ENCODE data around the gene KCNC4. TPM values are rescaled to one million over a fixed set of nuclear protein-coding genes. Genes with fewer than 3 reads are reported as not detected.

Gene KCNC4
- total RNA-seq, 2 donors from 2014 or later, result 8.6 to 12.7 TPM

- Histone ChIP-seq H3K4me1 (peaks cover 28% of the 10 kb centered on the region), H3K4me3 (no peak overlapping the region), H3K27ac (peak overlapping the region; percentile 40 to 64 (median 56)), H3K36me3 (replicated peaks in 1 of 2; ENCODE audit: insufficient read depth in 1 of 2, low read depth in 2 of 2) (no peaks in the 10 kb centered on the region), H3K9me3 (no peaks in the 10 kb centered on the region), H3K27me3 (no peaks in the 10 kb centered on the region)
- no peak for TF ChIP-seq CTCF (IDR thresholded peaks at IDR 0.05)
- no peak for TF ChIP-seq POLR2A (IDR thresholded peaks at IDR 0.05)
- peak; percentile 48 for ATAC-seq
- intact Hi-C loops (cut with DNase I), result no loop called here
- DNase-seq, result peak; percentile 38 to 70 (median 52)
- WGBS, 2 donors, result 17 to 26% methylated on average over 13 of the region's 13 CpGs
Observed at GRCh38 chr1:110235181-110235833, 25.2 kb downstream of the KCNC4 start.

- WGBS, 2 donors, result 56 to 70% methylated on average over 11 of the region's 11 CpGs
- ATAC-seq, result peak; percentile 49
Observed at GRCh38 chr1:110235834-110236682, 25.9 kb downstream of the KCNC4 start.

DNA sequence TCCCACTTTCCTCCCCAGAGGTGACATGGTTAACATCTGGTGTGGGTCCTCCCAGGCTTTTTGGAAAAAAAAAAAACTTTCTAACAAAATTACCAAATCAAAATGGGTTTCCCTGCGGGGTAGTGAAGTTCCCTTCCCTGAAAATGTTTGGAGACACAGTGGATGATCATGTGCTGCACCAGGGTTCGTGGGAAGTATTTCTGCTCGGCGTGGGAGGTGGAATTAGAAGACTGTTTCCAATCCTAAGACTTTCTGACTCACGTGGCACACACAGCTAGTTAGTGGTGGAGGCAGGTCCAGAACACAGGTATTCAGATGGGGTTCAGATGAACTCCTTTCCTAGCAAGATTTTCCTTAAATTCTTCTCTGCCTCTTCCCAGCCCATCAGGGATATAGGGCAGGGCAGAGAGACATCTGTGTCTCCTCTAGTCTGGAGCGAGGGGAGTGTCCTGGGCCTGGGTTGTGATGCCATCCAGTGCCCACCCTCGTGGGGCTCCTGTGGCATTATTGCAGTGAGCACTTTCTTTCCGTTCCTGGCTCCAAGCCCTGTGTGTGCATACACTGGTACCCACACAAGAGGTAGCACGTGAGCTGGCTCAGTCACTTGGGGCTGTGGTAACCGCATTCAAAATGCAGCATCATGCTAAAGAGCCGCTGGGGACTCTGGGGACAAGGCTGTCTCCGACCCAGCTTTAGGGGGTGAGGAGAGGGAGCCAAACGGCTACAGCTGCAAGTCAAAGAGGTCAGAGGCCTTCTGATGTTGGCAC is 27.5 kb downstream of the KCNC4 start:
- H3K27ac ChIP-seq, result no peak overlapping the region
- H3K36me3 ChIP-seq (replicated peaks in 1 of 2; ENCODE audit: insufficient read depth in 1 of 2, low read depth in 2 of 2), result no peaks in the 10 kb centered on the region
- H3K9me3 ChIP-seq, result no peaks in the 10 kb centered on the region
- H3K4me1 ChIP-seq, result peaks cover 31% of the 10 kb centered on the region
- H3K4me3 ChIP-seq, result no peak overlapping the region
- intact Hi-C loops (cut with DNase I), result no loop called here
- ATAC-seq (no peak), DNase-seq (no peak)
- WGBS, 2 donors, result 89 to 95% methylated on average over 12 to 13 of the region's 13 CpGs
- no peaks in the 10 kb centered on the region for H3K27me3 ChIP-seq
- TF ChIP-seq CTCF (IDR thresholded peaks at IDR 0.05) (no peak), POLR2A (IDR thresholded peaks at IDR 0.05) (no peak)

More at GRCh38 chr1:110235834-110236682, 25.9 kb downstream of the KCNC4 start:
- DNase-seq, result peak in 1 of 4 donors; percentile 40
- H3K4me3 ChIP-seq, result no peak overlapping the region
- intact Hi-C loops (cut with DNase I), result no loop called here
- H3K36me3 ChIP-seq (replicated peaks in 1 of 2; ENCODE audit: insufficient read depth in 1 of 2, low read depth in 2 of 2), result no peaks in the 10 kb centered on the region
- H3K27me3 ChIP-seq, result no peaks in the 10 kb centered on the region
- no peak for TF ChIP-seq POLR2A (IDR thresholded peaks at IDR 0.05)
- TF ChIP-seq CTCF (IDR thresholded peaks at IDR 0.05), result no peak
- H3K9me3 ChIP-seq, result no peaks in the 10 kb centered on the region
- peak overlapping the region; percentile 40 to 64 (median 56) for H3K27ac ChIP-seq
- peaks cover 29% of the 10 kb centered on the region for H3K4me1 ChIP-seq

- no peaks in the 10 kb centered on the region for H3K36me3 ChIP-seq (replicated peaks in 1 of 2; ENCODE audit: insufficient read depth in 1 of 2, low read depth in 2 of 2)
- TF ChIP-seq POLR2A (IDR thresholded peaks at IDR 0.05) (no peak), CTCF (IDR thresholded peaks at IDR 0.05) (no peak)
- WGBS, 2 donors, result 76 to 81% methylated on average over 11 of the region's 11 CpGs
- no peak overlapping the region for H3K27ac ChIP-seq
- H3K27me3 ChIP-seq, result no peaks in the 10 kb centered on the region
- peaks cover 35% of the 10 kb centered on the region for H3K4me1 ChIP-seq
- intact Hi-C loops (cut with DNase I), result no loop called here
- H3K4me3 ChIP-seq, result no peak overlapping the region
- DNase-seq (no peak), ATAC-seq (no peak)
- H3K9me3 ChIP-seq, result no peaks in the 10 kb centered on the region
Observed at GRCh38 chr1:110239441-110240430, 29.6 kb downstream of the KCNC4 start.

All from body of pancreas (tissue), 4 donors.